Stimulated activated CD4-positive, alpha-beta T cell treated with anti-CD3 and anti-CD28 coated beads, Interleukin-2, amount 100 ng/mL, for 24 hours (primary cell): ENCODE results near the gene TRAF7.

Experiments used
- DNase-seq, 2 donors: peaks; one replicate each; pipeline ENCODE4 v3.0.0-alpha.2; 2020

The TRAF7 gene

GRCh38 chr16:2166263-2167067 is 10.9 kb downstream of the TRAF7 start:
- DNase-seq, result no peak

GRCh38 chr16:2167068-2167638 is 11.6 kb downstream of the TRAF7 start:
- no peak for DNase-seq

- DNase-seq, result no peak
These were observed 14.5 kb downstream of the TRAF7 start for GRCh38 chr16:2170080-2170479.

GRCh38 chr16:2170587-2171435 is 15.2 kb downstream of the TRAF7 start:
- DNase-seq, result no peak

- DNase-seq, result no peak
These were observed 16.1 kb downstream of the TRAF7 start for GRCh38 chr16:2171601-2172178.

- DNase-seq, result no peak
These were observed 17.2 kb downstream of the TRAF7 start for GRCh38 chr16:2172688-2173335.

GRCh38 chr16:2173366-2173765 is 17.8 kb downstream of the TRAF7 start:
- DNase-seq, result no peak

GRCh38 chr16:2173916-2174315 is 18.3 kb downstream of the TRAF7 start:
- DNase-seq, result no peak

GRCh38 chr16:2174396-2175131 is 19.0 kb downstream of the TRAF7 start:
- no peak for DNase-seq

GRCh38 chr16:2175454-2175853 is 19.9 kb downstream of the TRAF7 start:
- DNase-seq, result no peak

- no peak for DNase-seq
These were observed 20.5 kb downstream of the TRAF7 start for GRCh38 chr16:2176047-2176446.

GRCh38 chr16:2177101-2177500 is 21.5 kb downstream of the TRAF7 start:
- no peak for DNase-seq

- DNase-seq, result no peak
These were observed 22.0 kb downstream of the TRAF7 start for GRCh38 chr16:2177561-2177960.

- DNase-seq, result peak; percentile 31 to 45
These were observed 22.9 kb downstream of the TRAF7 start for GRCh38 chr16:2178321-2179106.

GRCh38 chr16:2179107-2179501 is 23.5 kb downstream of the TRAF7 start:
- DNase-seq, result no peak

GRCh38 chr16:2179576-2179975 is 24.0 kb downstream of the TRAF7 start:
- DNase-seq, result no peak

GRCh38 chr16:2180461-2180860 is 24.9 kb downstream of the TRAF7 start:
- no peak for DNase-seq

GRCh38 chr16:2180962-2181923 is 25.7 kb downstream of the TRAF7 start:
- DNase-seq, result no peak

- DNase-seq, result no peak
These were observed 26.4 kb downstream of the TRAF7 start for GRCh38 chr16:2181952-2182351.

- no peak for DNase-seq
These were observed 28.1 kb downstream of the TRAF7 start for GRCh38 chr16:2183671-2184070.
